GM12875 (cell line): ENCODE results near the gene EXTL1.

ENCODE experiments used
- H3K4me3 ChIP-seq: one replicate; pipeline ENCODE4 v1.5.1; 2011; ENCODE audit warnings: low read depth, low read length, control low read depth
- CTCF ChIP-seq: IDR thresholded peaks from 2 replicates; pipeline ENCODE4 v1.5.1; 2011; ENCODE audit warnings: low read depth, mild to moderate bottlenecking, control low read depth, inconsistent platforms, low read length, moderate library complexity, borderline replicate concordance; ENCODE audit not compliant: insufficient read depth

Gene EXTL1

DNA sequence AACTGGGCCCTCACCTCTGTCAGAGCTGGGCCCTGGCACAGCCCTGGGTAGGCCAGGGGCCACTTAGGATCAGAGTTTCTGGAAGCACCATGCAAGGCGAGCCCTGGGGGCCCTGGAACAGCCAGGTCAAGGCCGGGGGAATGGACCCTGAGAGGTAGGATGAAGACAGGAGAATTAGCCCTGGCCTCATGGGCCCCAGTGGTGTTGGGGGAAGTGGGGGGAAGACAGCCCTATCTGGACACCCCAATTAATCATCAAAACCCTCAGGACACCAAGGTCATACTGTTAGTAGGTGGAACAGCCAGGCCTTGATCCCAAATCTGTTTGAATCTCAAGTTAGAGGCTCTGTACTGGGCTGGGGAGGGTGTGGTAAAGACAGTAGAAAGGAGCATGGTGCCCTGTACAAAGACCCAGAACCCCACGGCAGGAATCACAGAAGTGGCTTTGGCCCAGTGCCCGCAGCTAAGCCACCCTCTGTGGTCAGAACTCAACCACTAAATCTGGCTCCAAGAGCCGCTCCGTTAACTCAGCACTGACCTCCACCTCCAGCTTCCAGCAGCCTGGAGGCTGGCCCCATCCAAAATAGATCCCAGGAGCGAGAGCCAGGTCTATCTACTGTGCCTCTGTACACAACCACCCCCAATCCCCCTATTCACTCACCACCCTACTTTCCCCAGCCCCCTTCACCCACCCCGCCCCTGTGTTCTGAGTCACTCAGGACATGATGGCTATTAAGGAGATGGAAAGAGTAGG, 59.9 kb downstream of the EXTL1 start:
- no peak overlapping the region for H3K4me3 ChIP-seq
- TF ChIP-seq CTCF, result no peak

GRCh38 chr1:26082020-26082350, 60.4 kb downstream of the EXTL1 start:
- H3K4me3 ChIP-seq, result no peak overlapping the region
- no peak for TF ChIP-seq CTCF

DNA sequence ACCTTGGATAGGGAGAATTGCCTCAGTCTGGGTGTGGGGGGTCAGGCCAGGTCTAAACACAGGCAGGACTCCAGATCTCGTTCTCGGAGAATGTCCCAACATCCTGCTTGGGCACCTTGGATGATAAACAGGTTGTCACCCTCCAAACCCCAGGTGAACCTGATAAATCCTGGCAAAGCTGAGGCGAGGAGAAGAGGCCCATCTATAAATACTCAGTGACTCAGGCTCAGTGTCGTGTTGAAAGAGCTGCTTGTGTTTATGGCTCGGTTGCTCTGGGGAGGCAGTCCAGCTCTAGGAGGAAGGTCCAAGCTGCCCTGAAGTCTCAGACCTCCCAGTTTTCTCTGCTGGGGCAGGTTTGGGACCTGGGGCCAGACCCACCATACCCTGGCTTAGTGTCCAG, 61.6 kb downstream of the EXTL1 start:
- H3K4me3 ChIP-seq, result no peak overlapping the region
- no peak for TF ChIP-seq CTCF

GRCh38 chr1:26084091-26084561, 62.6 kb downstream of the EXTL1 start:
- TF ChIP-seq CTCF, result no peak

GRCh38 chr1:26084844-26085243, 63.3 kb downstream of the EXTL1 start:
- TF ChIP-seq CTCF, result no peak
- H3K4me3 ChIP-seq, result no peak overlapping the region

More at GRCh38 chr1:26084091-26084561, 62.6 kb downstream of the EXTL1 start:
- H3K4me3 ChIP-seq, result no peak overlapping the region
